GM12878 (cell line): ENCODE data around the gene B3GAT2. TPM values are rescaled to one million over a fixed set of nuclear protein-coding genes. Genes with fewer than 3 reads are reported as not detected.

Source experiments
- CHD1 ChIP-seq: IDR thresholded peaks from 2 replicates; pipeline ENCODE4 v1.6.1; 2012; ENCODE audit warnings: low read depth, low read length, improper control_type of control experiment
- E2F4 ChIP-seq: IDR thresholded peaks from 2 replicates; pipeline ENCODE4 v1.6.1; 2012; ENCODE audit warnings: low read depth, low read length, improper control_type of control experiment
- FOXM1 ChIP-seq: IDR thresholded peaks from 2 replicates; pipeline ENCODE4 v1.6.1; 2012; ENCODE audit warnings: low read depth, mild to moderate bottlenecking, inconsistent platforms, low read length, moderate library complexity
- GABPA ChIP-seq: IDR thresholded peaks from 2 replicates; pipeline ENCODE4 v1.6.1; 2014; ENCODE audit warnings: antibody characterized with exemption, low read depth, mild to moderate bottlenecking, inconsistent platforms
- KLF5 ChIP-seq: fragments of 450-650 bp; IDR thresholded peaks from 2 replicates; pipeline ENCODE4 v1.6.1; 2014; ENCODE audit warnings: mild to moderate bottlenecking; ENCODE audit not compliant: partially characterized antibody
- MLLT1 ChIP-seq: fragments of 450-650 bp; IDR thresholded peaks from 2 replicates; pipeline ENCODE4 v1.6.1; 2016; ENCODE audit warnings: mild to moderate bottlenecking
- PKNOX1 ChIP-seq: fragments of 450-650 bp; IDR thresholded peaks from 2 replicates; pipeline ENCODE4 v1.6.1; 2016; ENCODE audit warnings: mild to moderate bottlenecking
- POU2F2 ChIP-seq: IDR thresholded peaks from 3 replicates; pipeline ENCODE4 v1.6.1; 2011; ENCODE audit warnings: low read depth, mild to moderate bottlenecking, low read length, borderline replicate concordance
- RELA ChIP-seq: fragments of 450-650 bp; IDR thresholded peaks from 2 replicates; pipeline ENCODE4 v1.8.0; 2014; ENCODE audit warnings: borderline replicate concordance; ENCODE audit not compliant: partially characterized antibody
- REST ChIP-seq: IDR thresholded peaks from 2 replicates; pipeline ENCODE4 v1.6.1; 2012; ENCODE audit warnings: mild to moderate bottlenecking, low read depth, low read length
- SMAD1 ChIP-seq: fragments of 450-650 bp; IDR thresholded peaks from 2 replicates; pipeline ENCODE4 v1.6.1; 2018; ENCODE audit warnings: mild to moderate bottlenecking, low read depth; ENCODE audit not compliant: partially characterized antibody
- STAT1 ChIP-seq: fragments of 450-650 bp; conservative IDR thresholded peaks from 2 replicates; pipeline ENCODE4 v1.6.1; 2014; ENCODE audit warnings: antibody characterized with exemption, mild to moderate bottlenecking
- ZNF384 ChIP-seq: IDR thresholded peaks from 2 replicates; pipeline ENCODE4 v1.6.1; 2012; ENCODE audit warnings: low read depth, mild to moderate bottlenecking, low read length, improper control_type of control experiment, borderline replicate concordance
- ZNF687 ChIP-seq: fragments of 450-650 bp; IDR thresholded peaks from 2 replicates; pipeline ENCODE4 v1.6.1; 2017; ENCODE audit warnings: mild to moderate bottlenecking, moderate library complexity
- ZSCAN29 ChIP-seq: fragments of 450-650 bp; IDR thresholded peaks from 2 replicates; pipeline ENCODE4 v1.6.1; 2017; ENCODE audit warnings: mild to moderate bottlenecking, moderate library complexity
- polyA plus RNA-seq, 11 experiments: library from polyadenylated mRNA; depleted of rRNA in 4 of 11; unstranded in 6 of 11; stranded (reverse) in 5 of 11; fragments of >200 nt; fragmentation: Nextera tagmentation in 4 of 11; fragmentation: Illumina TruSeq in 1 of 11; extraction: Ambion mirVana in 4 of 11; extraction: Trizol in 1 of 11; gene quantifications; 1 replicate in 1 of 11; 2 replicates in 10 of 11; pipeline versions ENCODE4 v1.2.1 to v1.2.3, GENCODE V29; 2011 to 2016; ENCODE audit warnings: inconsistent platforms in 2 of 11, missing spikeins in 2 of 11, low read depth in 1 of 11
- total RNA-seq, 4 experiments: library from RNA; depleted of rRNA in 3 of 4; stranded (reverse); fragments of >200 nt in 3 of 4; fragmentation: Illumina TruSeq in 1 of 4; extraction: Trizol in 1 of 4; gene quantifications; 2 replicates each; pipeline versions ENCODE4 v1.2.1 to v1.2.3, GENCODE V29; 2013 to 2021

Gene B3GAT2
- total and polyA plus RNA-seq, 10 of the 15 experiments (the other 5 are each of a cell fraction or from before 2014, with no cell fraction given), result 0.04 to 1.2 (median 0.22) TPM; not detected in 5

- TF ChIP-seq ZNF687 (peak; percentile 39; the same call in 1 of the 2 replicates), GABPA (no peak), RELA (no peak), REST (no peak), E2F4 (no peak), FOXM1 (no peak), PKNOX1 (no peak), STAT1 (0 out of 2 replicates have a peak, but pooled peaks have one; percentile 18), KLF5 (no peak), ZSCAN29 (no peak), POU2F2 (0 out of 3 replicates have a peak, but pooled peaks have one; percentile 40), MLLT1 (no peak), ZNF384 (no peak), SMAD1 (no peak), CHD1 (no peak)
These were observed 1.2 kb downstream of the B3GAT2 start (continued) for GRCh38 chr6:70955441-70956190.
